RWPE1 (cell line): Measurements from ENCODE around the gene TRPM3.

Experiments
- CTCF ChIA-PET: fragments of 350-600 bp; sonication (Branson Sonifier 250); formaldehyde crosslinking; extraction: SDS; loops from one replicate; lab custom pipeline; 2021; lab: Yijun Ruan, JAX
- POLR2A ChIA-PET: fragments of 400-600 bp; formaldehyde crosslinking; extraction: SDS; loops from one replicate; lab custom pipeline; 2020; ENCODE audit warnings: antibody characterized with exemption; ENCODE audit not compliant: low non-redundant PET; lab: Yijun Ruan, JAX
- DNase-seq: peaks from one replicate; pipeline ENCODE4 v3.0.0; 2012; ENCODE audit warnings: low spot score
- H3K27ac ChIP-seq: fragments of 450-650 bp; 2 replicates; pipeline ENCODE4 v1.5.1; 2017
- CTCF ChIP-seq: fragments of 450-650 bp; conservative IDR thresholded peaks from 2 replicates; pipeline ENCODE4 v1.5.1; 2017; ENCODE audit warnings: low read depth, mild to moderate bottlenecking

Gene TRPM3

GRCh38 chr9:70539001-70539400 lies 582.4 kb downstream of the TRPM3 start:
- POLR2A ChIA-PET = no interaction called here
- H3K27ac ChIP-seq = no peak overlapping the region
- CTCF ChIA-PET = interaction anchor here (0.6 kb wide), 1 partner anchor 1491 kb away, joined by 4 read pairs; no protein-coding TSS in a partner anchor
- DNase-seq = no peak
- TF ChIP-seq CTCF = no peak

GRCh38 chr9:70537084-70537483 lies 584.3 kb downstream of the TRPM3 start:
- no peak for TF ChIP-seq CTCF
- CTCF ChIA-PET = interaction anchor here (0.5 kb wide), 1 partner anchor 854 kb away, joined by 3 read pairs; no protein-coding TSS in a partner anchor
- POLR2A ChIA-PET = no interaction called here
- H3K27ac ChIP-seq = no peak overlapping the region
- no peak for DNase-seq

- no peak for TF ChIP-seq CTCF
- POLR2A ChIA-PET = no interaction called here
- no peak for DNase-seq
- no peak overlapping the region for H3K27ac ChIP-seq
- CTCF ChIA-PET = no interaction called here
Measured at GRCh38 chr9:70535546-70536323, 585.7 kb downstream of the TRPM3 start.

- TF ChIP-seq CTCF = no peak
- no peak overlapping the region for H3K27ac ChIP-seq
- ChIA-PET POLR2A (no interaction called here), CTCF (no interaction called here)
- no peak for DNase-seq
Measured at GRCh38 chr9:70534471-70534870, 587.0 kb downstream of the TRPM3 start.

- ChIA-PET CTCF (no interaction called here), POLR2A (no interaction called here)
- DNase-seq = no peak
- H3K27ac ChIP-seq = no peak overlapping the region
- TF ChIP-seq CTCF = no peak
Measured at GRCh38 chr9:70534061-70534460, 587.4 kb downstream of the TRPM3 start.

GRCh38 chr9:70533492-70533891 lies 587.9 kb downstream of the TRPM3 start:
- DNase-seq = no peak
- no peak overlapping the region for H3K27ac ChIP-seq
- ChIA-PET POLR2A (no interaction called here), CTCF (interaction anchor here (0.5 kb wide), 1 partner anchor 557 kb away, joined by 3 read pairs; no protein-coding TSS in a partner anchor)
- TF ChIP-seq CTCF = no peak
